ENCODE data around the gene ATG2B.

The ATG2B gene

GRCh38 chr14:96273629-96274028 lies 89.5 kb downstream of the ATG2B start:
- in situ Hi-C loops (cut with MboI; ENCODE audit: low sequenced_read_pairs) = no loop called here

GRCh38 chr14:96272777-96273473 lies 90.2 kb downstream of the ATG2B start:
- in situ Hi-C loops (cut with MboI; ENCODE audit: low sequenced_read_pairs) = no loop called here

- in situ Hi-C loops (cut with MboI; ENCODE audit: low sequenced_read_pairs) = no loop called here
These were observed 91.7 kb downstream of the ATG2B start for GRCh38 chr14:96271421-96271762.

GRCh38 chr14:96270565-96271420 lies 92.3 kb downstream of the ATG2B start:
- in situ Hi-C loops (cut with MboI; ENCODE audit: low sequenced_read_pairs) = no loop called here

- in situ Hi-C loops (cut with MboI; ENCODE audit: low sequenced_read_pairs) = no loop called here
These were observed 93.8 kb downstream of the ATG2B start for GRCh38 chr14:96269359-96269710.

GRCh38 chr14:96268431-96269358 lies 94.4 kb downstream of the ATG2B start:
- in situ Hi-C loops (cut with MboI; ENCODE audit: low sequenced_read_pairs) = no loop called here

- in situ Hi-C loops (cut with MboI; ENCODE audit: low sequenced_read_pairs) = no loop called here
These were observed 95.2 kb downstream of the ATG2B start for GRCh38 chr14:96267916-96268315.

GRCh38 chr14:96267336-96267735 lies 95.8 kb downstream of the ATG2B start:
- in situ Hi-C loops (cut with MboI; ENCODE audit: low sequenced_read_pairs) = no loop called here

GRCh38 chr14:96265383-96266095 lies 97.6 kb downstream of the ATG2B start:
- in situ Hi-C loops (cut with MboI; ENCODE audit: low sequenced_read_pairs) = no loop called here

- in situ Hi-C loops (cut with MboI; ENCODE audit: low sequenced_read_pairs) = no loop called here
These were observed 98.3 kb downstream of the ATG2B start for GRCh38 chr14:96264853-96265252.

GRCh38 chr14:96264200-96264553 lies 99.0 kb downstream of the ATG2B start:
- in situ Hi-C loops (cut with MboI; ENCODE audit: low sequenced_read_pairs) = no loop called here

- in situ Hi-C loops (cut with MboI; ENCODE audit: low sequenced_read_pairs) = no loop called here
These were observed 99.6 kb downstream of the ATG2B start for GRCh38 chr14:96263347-96264199.

GRCh38 chr14:96261772-96262655 lies 101.1 kb downstream of the ATG2B start:
- in situ Hi-C loops (cut with MboI; ENCODE audit: low sequenced_read_pairs) = no loop called here

- in situ Hi-C loops (cut with MboI; ENCODE audit: low sequenced_read_pairs) = no loop called here
These were observed 102.1 kb downstream of the ATG2B start for GRCh38 chr14:96261053-96261452.

GRCh38 chr14:96260341-96260821 lies 102.8 kb downstream of the ATG2B start:
- in situ Hi-C loops (cut with MboI; ENCODE audit: low sequenced_read_pairs) = no loop called here

- in situ Hi-C loops (cut with MboI; ENCODE audit: low sequenced_read_pairs) = no loop called here
These were observed 105.2 kb downstream of the ATG2B start for GRCh38 chr14:96257900-96258299.

- in situ Hi-C loops (cut with MboI; ENCODE audit: low sequenced_read_pairs) = no loop called here
These were observed 106.1 kb downstream of the ATG2B start for GRCh38 chr14:96257056-96257455.

GRCh38 chr14:96256407-96256806 lies 106.7 kb downstream of the ATG2B start:
- in situ Hi-C loops (cut with MboI; ENCODE audit: low sequenced_read_pairs) = no loop called here
